Endothelial cell of umbilical vein (primary cell): ENCODE results near the gene RFC2. TPM values are rescaled to one million over a fixed set of nuclear protein-coding genes. Genes with fewer than 3 reads are reported as not detected.

Experiments used
- BruUV-seq: library from RNA; stranded (reverse); fragments of 400-500 nt; replicated peaks from 2 replicates; lab custom pipeline; 2021; lab: Mats Ljungman, UMichigan
- CTCF ChIA-PET: fragments of 300-600, 350-600 bp; sonication (Branson Sonifier 250); formaldehyde crosslinking; loops from one replicate; lab custom pipeline; 2021; ENCODE audit warnings: antibody characterized with exemption, inconsistent platforms; lab: Charles Lee
- POLR2A ChIA-PET: fragments of 300-600, 350-600 bp; sonication (Branson Sonifier 250); formaldehyde crosslinking; loops from one replicate; lab custom pipeline; 2021; ENCODE audit warnings: antibody characterized with exemption, inconsistent platforms; lab: Charles Lee
- DNase-seq: peaks from one replicate; pipeline ENCODE4 v3.0.0-alpha.2; 2011; ENCODE audit warnings: low read depth, low spot score
- FAIRE-seq: peaks from 2 replicates; lab custom pipeline; 2011; peaks lifted over from hg19 to GRCh38; lab: Jason Lieb, UNC
- H2AFZ ChIP-seq: 2 replicates; pipeline ENCODE4 v1.6.0; 2012; ENCODE audit warnings: low read depth, low read length, control low read depth, inconsistent platforms
- H3K27ac ChIP-seq: 2 replicates; pipeline ENCODE4 v1.5.1; 2011; ENCODE audit warnings: low read depth, mild to moderate bottlenecking, control low read depth, low read length, moderate library complexity; ENCODE audit not compliant: insufficient read depth
- H3K27me3 ChIP-seq, 2 experiments: 2 replicates each; pipeline versions ENCODE4 v1.6.0 to v1.6.1; 2011; ENCODE audit warnings: low read length in 2 of 2, mixed read lengths in 1 of 2; ENCODE audit not compliant: control insufficient read depth in 2 of 2, insufficient read depth in 2 of 2
- H3K36me3 ChIP-seq, 2 experiments: 2 replicates in 1 of 2; 3 replicates in 1 of 2; pipeline ENCODE4 v1.5.1; 2011; ENCODE audit warnings: low read length in 2 of 2, mild to moderate bottlenecking in 1 of 2, moderate library complexity in 1 of 2; ENCODE audit not compliant: control insufficient read depth in 2 of 2, insufficient read depth in 2 of 2; ENCODE audit errors: extremely low read depth in 1 of 2
- H3K4me1 ChIP-seq: 3 replicates; pipeline ENCODE4 v1.5.1; 2011; ENCODE audit warnings: mild to moderate bottlenecking, low read length; ENCODE audit not compliant: control insufficient read depth, insufficient read depth; ENCODE audit errors: extremely low read depth
- H3K4me2 ChIP-seq: 2 replicates; pipeline ENCODE4 v1.6.1; 2011; ENCODE audit warnings: low read length, control low read depth, mixed read lengths; ENCODE audit not compliant: insufficient read depth
- H3K4me3 ChIP-seq, 3 experiments: fragments of 200-600 bp in 1 of 3; sonication (generic), shearing (Covaris generic) in 1 of 3; replicated peaks in 1 of 3; 2 replicates each; pipeline ENCODE4 v1.5.1; 2011 to 2016; ENCODE audit warnings: control low read depth in 3 of 3, low read length in 3 of 3, mild to moderate bottlenecking in 2 of 3, inconsistent platforms in 1 of 3, low read depth in 1 of 3, moderate library complexity in 1 of 3; ENCODE audit not compliant: insufficient read depth in 1 of 3
- H3K79me2 ChIP-seq: 2 replicates; pipeline ENCODE4 v1.6.0; 2012; ENCODE audit warnings: low read length, inconsistent platforms; ENCODE audit not compliant: control insufficient read depth, insufficient read depth
- H3K9ac ChIP-seq: replicated peaks from 2 replicates; pipeline ENCODE3; 2011; ENCODE audit warnings: low read length, control low read depth; ENCODE audit not compliant: insufficient read depth; ENCODE audit errors: extremely low read depth
- H3K9me1 ChIP-seq: replicated peaks from 3 replicates; pipeline ENCODE4 v1.6.0; 2011; ENCODE audit warnings: mild to moderate bottlenecking, low read length; ENCODE audit not compliant: control insufficient read depth, insufficient read depth; ENCODE audit errors: extremely low read depth
- H3K9me3 ChIP-seq: replicated peaks from 2 replicates; pipeline ENCODE4 v1.5.1; 2012; ENCODE audit warnings: low read length, inconsistent platforms; ENCODE audit not compliant: control insufficient read depth, insufficient read depth
- H4K20me1 ChIP-seq: replicated peaks from 2 replicates; pipeline ENCODE3; 2011; ENCODE audit warnings: mild to moderate bottlenecking, low read length; ENCODE audit not compliant: control insufficient read depth, insufficient read depth; ENCODE audit errors: extremely low read depth
- CTCF ChIP-seq, 2 donors: IDR thresholded peaks; 1 replicate in 1 of 2; 2 replicates in 1 of 2; pipeline ENCODE4 v1.5.1; 2011; ENCODE audit warnings: low read length in 2 of 2, mild to moderate bottlenecking in 2 of 2, moderate library complexity in 2 of 2, control low read depth in 1 of 2, inconsistent platforms in 1 of 2, low read depth in 1 of 2; ENCODE audit not compliant: insufficient read depth in 1 of 2; ENCODE audit errors: extremely low read depth in 1 of 2
- EZH2 ChIP-seq: IDR thresholded peaks from 2 replicates; pipeline ENCODE4 v1.6.1; 2012; ENCODE audit warnings: borderline replicate concordance, low read depth, mild to moderate bottlenecking, moderate library complexity, low read length, inconsistent platforms; ENCODE audit not compliant: severe bottlenecking
- FOS ChIP-seq: IDR thresholded peaks from 2 replicates; pipeline ENCODE4 v1.6.1; 2011; ENCODE audit warnings: mild to moderate bottlenecking, low read length, moderate library complexity, borderline replicate concordance; ENCODE audit not compliant: insufficient read depth
- GATA2 ChIP-seq: IDR thresholded peaks from 2 replicates; pipeline ENCODE4 v1.7.0; 2011; ENCODE audit warnings: low read depth, mild to moderate bottlenecking, moderate library complexity, mixed read lengths, low read length; ENCODE audit not compliant: insufficient read length, insufficient read depth
- JUN ChIP-seq: IDR thresholded peaks from 2 replicates; pipeline ENCODE4 v1.6.1; 2011; ENCODE audit warnings: borderline replicate concordance, low read depth; ENCODE audit not compliant: insufficient read length, insufficient read depth
- MYC ChIP-seq: IDR thresholded peaks from one replicate; pipeline ENCODE4 v1.6.1; 2011; ENCODE audit warnings: mild to moderate bottlenecking, low read depth, low read length
- POLR2AphosphoS5 ChIP-seq: IDR thresholded peaks from 2 replicates; pipeline ENCODE4 v1.6.1; 2012; ENCODE audit warnings: low read depth, mild to moderate bottlenecking, control low read depth, low read length, moderate library complexity; ENCODE audit not compliant: insufficient read depth
- dilution Hi-C: fragments of 300-500 bp; cut with MboI; formaldehyde crosslinking; loops from one replicate; pipeline ENCODE4 v1.15.0; 2019; ENCODE audit warnings: low sequenced_read_pairs; ENCODE audit not compliant: extremely low pct_ligation_motif_present
- intact Hi-C: fragments of 100-400 bp; cut with micrococcal nuclease; formaldehyde crosslinking; loops from one replicate; pipeline ENCODE4 v1.10.0; 2022
- polyA plus RNA-seq, 4 experiments: library from polyadenylated mRNA; depleted of rRNA in 3 of 4; stranded (reverse) in 3 of 4; unstranded in 1 of 4; fragments of >200 nt; gene quantifications; 2 replicates each; pipeline versions ENCODE4 v1.2.1 to v1.2.3, GENCODE V29; 2011 to 2012; ENCODE audit warnings: missing spikeins in 1 of 4
- total RNA-seq: library from RNA; stranded (reverse); gene quantifications from 2 replicates; pipeline ENCODE4 v1.2.3, GENCODE V29; 2021

RFC2 gene
- total and polyA plus RNA-seq, 2 donors (not counting 3 experiments of a cell fraction or from before 2014, with no cell fraction given), result 24.4 to 44.3 TPM

GRCh38 chr7:74193054-74193453 is 61.1 kb downstream of the RFC2 start:
- Histone ChIP-seq H4K20me1 (no peaks in the 10 kb centered on the region), H3K9me1 (no peaks in the 10 kb centered on the region), H3K4me1 (peaks cover 3% of the 10 kb centered on the region), H3K27me3 (no peaks in the 10 kb centered on the region), H3K4me3 (no peak overlapping the region), H3K9ac (no peak overlapping the region), H3K36me3 (peaks cover 40 to 45% of the 10 kb centered on the region in 2 experiments), H3K79me2 (peaks cover 40% of the 10 kb centered on the region), H3K27ac (no peak overlapping the region), H2AFZ (no peak overlapping the region), H3K4me2 (no peak overlapping the region), H3K9me3 (no peaks in the 10 kb centered on the region)
- dilution Hi-C loops (no loop called here), intact Hi-C loops (no loop called here)
- BruUV-seq, result no TSS peak
- DNase-seq, result no peak
- peak; percentile 21 for FAIRE-seq
- CTCF ChIA-PET, result interaction anchor here (1.1 to 2.7 kb wide), 5 partner anchors 9 to 208 kb away, joined by 3 to 12 read pairs (median 8); no protein-coding TSS in a partner anchor
- POLR2A ChIA-PET, result no interaction called here
- no peak for TF ChIP-seq MYC
- no peak for TF ChIP-seq GATA2
- no peak for TF ChIP-seq FOS
- TF ChIP-seq CTCF (IDR thresholded peaks at IDR 0.05; ENCODE audit: extremely low read depth in 1 of 2, insufficient read depth in 1 of 2, low read depth in 1 of 2, low read length in 2 of 2), result no peak

- no peak overlapping the region for H3K4me2 ChIP-seq
- no peak overlapping the region for H3K27ac ChIP-seq
- DNase-seq (no peak), FAIRE-seq (no peak)
- TF ChIP-seq POLR2AphosphoS5 (no peak), MYC (no peak), EZH2 (no peak), JUN (no peak)
- H4K20me1 ChIP-seq, result no peaks in the 10 kb centered on the region
- H3K36me3 ChIP-seq, result peaks cover 43 to 48% of the 10 kb centered on the region in 2 experiments
- no peaks in the 10 kb centered on the region for H3K9me1 ChIP-seq
- no peak overlapping the region for H3K4me3 ChIP-seq
- dilution Hi-C loops (no loop called here), intact Hi-C loops (no loop called here)
- no peak overlapping the region for H2AFZ ChIP-seq
- peaks cover 58% of the 10 kb centered on the region for H3K79me2 ChIP-seq
- peaks cover 12% of the 10 kb centered on the region for H3K4me1 ChIP-seq
- ChIA-PET CTCF (interaction anchor here (1.0 to 2.6 kb wide), 3 partner anchors 12 to 108 kb away, joined by 3 to 19 read pairs (median 4); partner anchors contain the start of gene LIMK1), POLR2A (no interaction called here)
- no peaks in the 10 kb centered on the region for H3K9me3 ChIP-seq
- no peaks in the 10 kb centered on the region for H3K27me3 ChIP-seq
- no peak overlapping the region for H3K9ac ChIP-seq
- BruUV-seq, result no TSS peak
Measured at GRCh38 chr7:74191231-74191630, 63.0 kb downstream of the RFC2 start.
